IPS-20b (cell line): ENCODE data around the gene MRPS34.
"Not testable (repeated sequence)": the region's sequence is repeated elsewhere in the genome, so short reads cannot be mapped to it uniquely, and the experiment has no call there.

Source experiments
- H3K27ac ChIP-seq: one replicate; pipeline ENCODE4 v1.5.1; 2013; ENCODE audit warnings: low read length
- H3K27me3 ChIP-seq: 2 replicates; pipeline ENCODE4 v1.6.1; 2013; ENCODE audit warnings: mild to moderate bottlenecking, low read length, inconsistent platforms; ENCODE audit not compliant: insufficient read depth
- H3K36me3 ChIP-seq: 2 replicates; pipeline ENCODE4 v1.6.1; 2013; ENCODE audit warnings: low read depth, mild to moderate bottlenecking, inconsistent platforms, low read length, moderate library complexity; ENCODE audit not compliant: insufficient read depth
- H3K4me1 ChIP-seq: 2 replicates; pipeline ENCODE4 v1.6.1; 2013; ENCODE audit warnings: mild to moderate bottlenecking, control low read depth, inconsistent platforms, low read length, moderate library complexity; ENCODE audit not compliant: insufficient read depth
- H3K4me3 ChIP-seq: 2 replicates; pipeline ENCODE4 v1.5.1; 2013; ENCODE audit warnings: mild to moderate bottlenecking, low read length, inconsistent platforms
- H3K9ac ChIP-seq: 2 replicates; pipeline ENCODE4 v1.6.1; 2013; ENCODE audit warnings: low read depth, mild to moderate bottlenecking, inconsistent platforms, low read length, moderate library complexity
- H3K9me3 ChIP-seq: 2 replicates; pipeline ENCODE4 v1.6.1; 2013; ENCODE audit warnings: mild to moderate bottlenecking, low read depth, low read length, inconsistent platforms; ENCODE audit not compliant: insufficient read depth

MRPS34 gene

DNA sequence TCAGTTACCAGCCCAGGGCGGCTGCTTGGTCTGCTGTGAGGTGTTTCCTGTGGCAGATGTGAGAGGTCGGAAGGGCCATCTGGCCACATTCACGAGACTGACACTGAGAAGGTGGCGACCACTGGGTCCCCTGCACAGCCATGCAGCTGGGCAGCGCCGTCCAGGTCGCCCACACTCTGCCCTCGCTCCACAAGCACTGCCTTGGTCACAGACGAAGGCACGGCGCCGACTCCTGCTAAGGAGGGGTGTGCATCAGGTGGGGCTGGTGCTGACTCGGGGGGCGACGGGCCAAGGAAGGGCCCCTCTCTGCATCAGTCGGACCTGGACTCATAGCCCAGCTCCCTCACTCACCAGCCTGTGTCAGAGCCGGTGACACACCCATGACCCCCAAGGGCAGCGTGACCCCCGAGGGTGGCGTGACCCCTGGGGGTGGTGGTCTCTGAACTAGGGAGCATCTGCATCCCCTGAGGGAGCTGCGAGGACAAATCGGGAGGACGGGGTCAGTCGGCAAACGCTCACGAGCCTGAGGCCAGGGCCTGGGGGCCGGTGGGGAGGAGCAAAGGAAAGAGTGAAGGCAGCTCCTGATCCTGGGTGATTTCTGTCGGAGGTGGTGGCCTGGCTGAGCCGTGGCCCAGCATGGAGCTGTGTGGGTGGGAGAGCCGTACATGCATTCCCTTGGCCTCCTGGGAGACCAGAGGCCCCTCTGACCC, 32.0 kb downstream of the MRPS34 start:
- H3K36me3 ChIP-seq, result no peaks in the 10 kb centered on the region; the same call in 1 of the 2 replicates
- no peak overlapping the region for H3K27ac ChIP-seq
- no peaks in the 10 kb centered on the region for H3K4me1 ChIP-seq
- H3K27me3 ChIP-seq, result no peaks in the 10 kb centered on the region
- no peak overlapping the region for H3K4me3 ChIP-seq
- H3K9ac ChIP-seq, result no peak overlapping the region
- H3K9me3 ChIP-seq, result peaks cover 42% of the 10 kb centered on the region

DNA sequence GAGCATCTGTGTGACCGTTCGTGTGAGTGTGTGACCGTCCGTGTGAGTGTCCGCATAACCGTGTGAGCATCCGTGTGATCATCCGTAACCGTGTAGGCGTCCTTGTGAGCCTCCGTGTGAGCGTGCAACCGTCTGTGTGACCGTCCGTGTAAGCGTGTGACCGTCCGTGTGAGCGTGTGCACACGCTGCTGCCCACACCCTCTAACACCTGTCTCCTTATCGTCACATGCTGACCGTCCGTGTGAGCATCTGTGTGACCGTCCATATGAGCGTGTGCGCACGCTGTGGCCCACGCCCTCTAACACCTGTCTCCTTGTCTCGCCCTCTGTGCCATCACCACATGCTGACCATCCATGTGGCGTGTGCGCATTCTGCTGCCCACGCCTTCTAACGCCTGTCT, 32.7 kb downstream of the MRPS34 start:
- Histone ChIP-seq H3K27ac (no peak overlapping the region), H3K4me1 (no peaks in the 10 kb centered on the region), H3K4me3 (no peak overlapping the region), H3K27me3 (no peaks in the 10 kb centered on the region), H3K9ac (no peak overlapping the region), H3K36me3 (no peaks in the 10 kb centered on the region; the same call in 1 of the 2 replicates), H3K9me3 (peaks cover 49% of the 10 kb centered on the region)

DNA sequence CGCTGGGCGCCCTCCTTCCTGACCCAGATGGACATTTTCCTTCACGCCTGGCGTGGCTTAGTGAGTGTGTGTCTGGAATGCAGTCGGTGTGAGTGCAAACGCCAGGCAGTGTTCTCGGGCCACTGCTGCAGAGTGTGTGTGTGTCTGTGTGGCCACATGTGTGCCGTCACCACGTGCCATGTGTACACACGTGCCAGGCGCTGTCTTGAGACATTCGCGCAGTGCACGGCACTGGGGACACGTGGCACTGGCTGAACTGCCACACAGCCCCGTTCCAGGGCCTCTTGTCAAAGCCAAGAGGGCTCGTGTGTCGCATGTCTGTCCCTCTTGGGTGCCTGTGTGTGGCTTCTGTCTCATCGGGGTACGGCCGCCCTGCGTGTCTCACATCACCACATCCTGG, 38.1 kb downstream of the MRPS34 start:
- no peak overlapping the region for H3K4me3 ChIP-seq
- H3K9ac ChIP-seq, result no peak overlapping the region
- no peak overlapping the region for H3K27ac ChIP-seq

DNA sequence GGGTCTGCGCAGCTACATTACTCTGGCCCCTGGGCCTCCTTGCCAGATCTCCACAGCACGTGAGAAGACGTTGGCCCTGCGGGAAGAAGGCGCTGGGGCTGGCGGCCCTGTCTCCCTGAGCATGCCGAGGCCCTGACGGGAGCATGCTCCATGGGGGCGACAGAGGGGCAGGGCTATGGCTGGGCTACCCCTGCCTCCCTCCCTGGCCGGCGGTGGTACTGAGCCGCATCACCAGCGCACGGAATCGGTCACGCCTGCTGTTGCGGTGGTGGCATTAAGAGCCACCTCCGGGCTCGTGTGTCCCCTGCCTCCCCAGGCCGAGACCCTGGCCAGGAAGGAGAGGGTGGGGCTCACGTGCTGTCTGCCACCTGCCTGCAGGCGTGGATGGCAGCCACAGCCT, 38.8 kb downstream of the MRPS34 start:
- H3K36me3 ChIP-seq, result peaks cover 13% of the 10 kb centered on the region
- H3K27me3 ChIP-seq, result no peaks in the 10 kb centered on the region
- no peak overlapping the region for H3K9ac ChIP-seq
- H3K4me1 ChIP-seq, result no peaks in the 10 kb centered on the region
- H3K9me3 ChIP-seq, result peaks cover 45% of the 10 kb centered on the region
- H3K4me3 ChIP-seq, result no peak overlapping the region
- H3K27ac ChIP-seq, result no peak overlapping the region

More for the DNA sequence above, 38.1 kb downstream of the MRPS34 start:
- peaks cover 13% of the 10 kb centered on the region for H3K36me3 ChIP-seq
- H3K27me3 ChIP-seq, result no peaks in the 10 kb centered on the region
- peaks cover 52% of the 10 kb centered on the region for H3K9me3 ChIP-seq
- no peaks in the 10 kb centered on the region for H3K4me1 ChIP-seq

DNA sequence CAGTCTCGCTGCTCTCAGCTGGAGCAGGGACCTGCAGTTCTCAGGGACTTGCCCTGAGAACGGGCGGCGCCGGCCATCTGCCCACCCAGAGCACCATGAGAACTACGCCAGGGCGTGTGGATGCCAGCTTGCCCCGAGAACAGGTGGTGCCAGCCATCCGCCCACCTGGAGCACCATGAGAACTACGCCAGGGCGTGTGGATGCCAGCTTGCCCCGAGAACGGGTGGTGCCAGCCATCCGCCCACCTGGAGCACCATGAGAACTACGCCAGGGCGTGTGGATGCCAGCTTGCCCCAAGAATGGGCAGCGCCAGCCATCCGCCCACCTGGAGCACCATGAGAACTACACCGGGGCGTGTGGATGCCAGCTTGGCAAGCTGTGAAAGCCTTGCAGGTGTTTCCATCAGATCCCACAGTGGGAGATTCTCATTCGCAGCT, 40.4 kb downstream of the MRPS34 start:
- Histone ChIP-seq H3K36me3 (peaks cover 17% of the 10 kb centered on the region), H3K9me3 (peaks cover 29% of the 10 kb centered on the region)
- H3K27ac ChIP-seq, result not testable (repeated sequence)

DNA sequence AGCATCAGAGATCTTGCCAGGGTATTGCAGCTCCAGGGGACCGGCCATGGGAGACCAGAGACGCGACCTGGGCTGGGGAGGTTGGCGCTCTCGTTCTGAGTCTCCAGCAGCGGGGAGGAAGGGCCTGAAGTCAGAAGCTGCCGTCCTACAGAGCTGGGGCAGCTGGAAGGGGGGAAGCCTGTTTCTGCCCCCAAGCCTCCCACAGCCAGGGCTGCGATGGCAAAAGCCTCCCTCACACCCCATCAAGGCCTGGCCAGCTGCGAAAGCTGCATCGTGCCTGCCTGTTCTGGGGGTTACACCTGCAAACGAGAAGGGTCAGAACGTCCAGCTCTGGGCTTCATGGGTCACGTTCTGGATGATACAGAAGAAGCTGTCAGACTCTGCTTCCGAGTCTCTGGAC, 40.9 kb downstream of the MRPS34 start:
- Histone ChIP-seq H3K9ac (no peak overlapping the region), H3K27ac (no peak overlapping the region), H3K9me3 (peaks cover 24% of the 10 kb centered on the region), H3K4me1 (no peaks in the 10 kb centered on the region), H3K4me3 (no peak overlapping the region), H3K36me3 (peaks cover 17% of the 10 kb centered on the region), H3K27me3 (no peaks in the 10 kb centered on the region)

More for the DNA sequence above, 40.4 kb downstream of the MRPS34 start:
- not testable (repeated sequence) for H3K27me3 ChIP-seq, H3K4me3 ChIP-seq, H3K4me1 ChIP-seq, H3K9ac ChIP-seq

DNA sequence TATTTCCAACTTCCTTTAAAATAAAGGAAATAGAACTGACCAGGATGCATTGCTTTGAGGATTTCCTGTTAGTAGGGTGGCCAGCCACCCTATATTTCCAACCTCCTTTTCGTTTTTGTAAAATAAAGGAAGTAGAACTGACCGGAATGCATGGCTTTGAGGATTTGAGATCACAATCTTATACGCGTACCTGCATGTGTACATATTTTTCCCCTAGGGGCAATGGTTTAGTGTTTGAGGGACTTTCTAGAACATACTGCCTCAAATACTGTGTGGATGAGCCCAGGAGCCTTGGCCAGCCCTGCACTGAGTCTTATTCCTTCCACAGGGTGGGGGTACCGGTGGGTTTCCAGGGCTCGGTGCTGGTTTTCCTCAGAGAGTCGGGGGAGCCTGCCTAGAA, 41.3 kb downstream of the MRPS34 start:
- H3K36me3 ChIP-seq, result peaks cover 17% of the 10 kb centered on the region
- no peaks in the 10 kb centered on the region for H3K27me3 ChIP-seq
- no peak overlapping the region for H3K9ac ChIP-seq
- no peak overlapping the region for H3K4me3 ChIP-seq
- peaks cover 20% of the 10 kb centered on the region for H3K9me3 ChIP-seq
- H3K27ac ChIP-seq, result no peak overlapping the region
- no peaks in the 10 kb centered on the region for H3K4me1 ChIP-seq

DNA sequence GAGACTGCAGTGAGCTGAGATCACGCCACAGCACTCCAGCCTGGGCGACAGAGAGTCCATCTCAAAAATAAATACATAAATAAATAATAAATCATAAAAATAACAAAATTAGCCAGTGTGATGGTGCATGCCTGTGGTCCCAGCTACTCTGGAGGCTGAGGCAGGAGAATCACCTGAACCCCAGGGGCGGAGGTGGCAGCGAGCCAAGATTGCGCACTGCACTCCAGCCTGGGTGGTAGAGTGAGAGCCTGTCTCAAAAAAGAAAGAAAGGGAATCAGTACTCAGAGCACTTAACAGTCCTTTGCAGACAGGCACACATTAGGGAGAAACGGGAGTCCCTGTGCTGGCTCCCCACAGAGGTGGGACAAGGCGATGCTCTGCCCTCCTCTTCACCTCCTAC, 41.9 kb downstream of the MRPS34 start:
- H3K9ac ChIP-seq, result no peak overlapping the region
- no peak overlapping the region for H3K4me3 ChIP-seq
- no peak overlapping the region for H3K27ac ChIP-seq
- peaks cover 14% of the 10 kb centered on the region for H3K9me3 ChIP-seq
- H3K27me3 ChIP-seq, result no peaks in the 10 kb centered on the region
- peaks cover 19% of the 10 kb centered on the region for H3K36me3 ChIP-seq
- no peaks in the 10 kb centered on the region for H3K4me1 ChIP-seq

DNA sequence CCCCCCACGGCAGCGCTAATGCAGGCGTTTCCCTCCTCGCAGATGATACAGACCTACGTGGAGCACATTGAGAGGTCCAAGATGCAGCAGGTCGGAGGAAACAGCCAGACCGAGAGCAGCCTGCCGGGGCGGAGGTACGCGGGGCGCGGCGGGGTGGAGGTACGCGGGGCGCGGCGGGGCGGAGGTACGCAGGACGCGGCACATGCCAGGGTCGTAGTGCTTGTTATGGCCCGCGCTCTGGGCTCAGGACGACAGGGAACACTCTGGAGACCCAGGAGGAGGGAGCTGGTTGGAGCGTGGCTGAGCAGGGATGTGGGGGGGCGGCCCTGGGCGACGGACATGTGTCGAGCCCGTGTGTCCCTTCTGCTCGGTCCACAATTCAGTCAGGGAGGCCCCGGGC, 43.5 kb downstream of the MRPS34 start:
- H3K9ac ChIP-seq, result no peak overlapping the region
- H3K27ac ChIP-seq, result no peak overlapping the region
- H3K4me3 ChIP-seq, result no peak overlapping the region
- no peaks in the 10 kb centered on the region for H3K9me3 ChIP-seq
- H3K27me3 ChIP-seq, result no peaks in the 10 kb centered on the region
- peaks cover 15% of the 10 kb centered on the region; the same call in 1 of the 2 replicates for H3K36me3 ChIP-seq
- no peaks in the 10 kb centered on the region for H3K4me1 ChIP-seq

DNA sequence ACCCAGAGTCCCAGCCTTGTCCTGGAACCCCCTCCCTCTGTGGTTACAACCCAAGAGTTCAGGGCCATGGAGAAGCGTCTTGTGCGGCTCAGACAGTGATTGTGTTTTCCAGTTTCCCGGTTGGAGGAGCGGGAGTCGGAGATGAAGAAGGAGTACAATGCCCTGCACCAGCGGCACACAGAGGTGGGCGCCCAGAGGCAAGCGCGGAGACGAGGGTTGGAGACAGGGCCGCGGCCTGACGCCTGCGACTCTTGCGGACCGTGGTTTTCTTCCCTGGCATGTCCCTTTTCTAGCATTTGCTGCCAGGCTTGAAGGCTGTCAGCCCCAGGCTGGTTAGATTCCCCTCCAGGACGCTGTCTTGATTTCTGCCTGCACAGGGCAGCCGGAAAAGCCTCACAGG, 43.9 kb downstream of the MRPS34 start:
- H3K27me3 ChIP-seq, result no peaks in the 10 kb centered on the region
- no peaks in the 10 kb centered on the region for H3K4me1 ChIP-seq
- no peak overlapping the region for H3K9ac ChIP-seq
- H3K36me3 ChIP-seq, result peaks cover 14% of the 10 kb centered on the region; the same call in 1 of the 2 replicates
- no peak overlapping the region for H3K27ac ChIP-seq
- H3K4me3 ChIP-seq, result no peak overlapping the region
- H3K9me3 ChIP-seq, result no peaks in the 10 kb centered on the region

DNA sequence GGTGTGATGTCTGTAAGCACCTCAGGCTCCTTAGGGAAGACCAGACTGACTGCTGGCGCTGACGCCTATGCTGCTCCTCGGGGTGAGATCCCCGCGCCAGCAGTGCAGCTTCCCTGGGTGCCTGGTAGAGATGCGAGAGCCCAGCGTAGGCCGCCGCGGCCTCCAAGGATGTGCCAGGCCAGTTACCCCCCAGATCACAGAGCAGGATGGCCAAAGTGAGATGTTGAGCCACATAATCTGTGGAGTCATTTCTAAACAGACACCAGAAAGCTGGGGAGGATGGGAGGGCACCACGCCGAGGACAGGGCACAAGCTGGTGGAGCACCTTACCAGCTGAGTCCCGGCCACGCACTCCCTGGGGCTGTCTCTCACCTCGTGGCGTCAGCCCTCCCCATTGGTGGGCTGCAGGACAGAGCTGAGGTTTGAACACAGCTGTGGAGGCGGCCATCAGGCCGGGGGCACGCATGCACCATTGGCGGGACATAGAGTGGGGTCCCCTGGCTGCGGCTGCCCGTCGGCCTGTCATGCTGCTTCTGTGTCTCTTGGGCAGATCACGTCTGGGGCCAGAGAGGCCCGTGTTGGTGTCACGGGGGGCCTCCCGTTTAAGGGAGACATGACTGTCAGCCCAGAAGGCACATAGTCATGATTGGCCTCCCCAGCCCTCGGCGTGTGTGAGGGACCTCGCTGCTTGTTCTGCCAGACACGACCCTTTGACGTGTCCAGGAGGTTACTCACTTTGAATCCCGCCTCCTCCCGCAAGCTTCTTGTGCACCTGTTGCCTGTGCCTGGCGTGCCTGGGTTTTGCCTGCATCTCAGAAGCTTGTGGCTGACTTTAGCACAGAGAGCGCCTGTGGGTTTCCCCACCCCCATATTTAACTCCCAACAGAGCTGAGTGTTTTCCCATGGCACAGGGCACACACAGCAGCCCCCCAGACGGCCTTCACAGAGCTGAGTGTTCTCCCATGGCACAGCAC, 45.0 kb downstream of the MRPS34 start:
- Histone ChIP-seq H3K9ac (no peak overlapping the region), H3K27me3 (no peaks in the 10 kb centered on the region), H3K36me3 (peaks cover 14% of the 10 kb centered on the region; the same call in 1 of the 2 replicates), H3K4me1 (no peaks in the 10 kb centered on the region), H3K4me3 (no peak overlapping the region), H3K9me3 (no peaks in the 10 kb centered on the region), H3K27ac (no peak overlapping the region)
